Bronchial epithelial cell (primary cell): ENCODE results near the gene MYO1C. TPM values are rescaled to one million over a fixed set of nuclear protein-coding genes. Genes with fewer than 3 reads are reported as not detected.

Experiments
- DNase-seq: peaks from one replicate; pipeline ENCODE4 v3.0.0-alpha.2; 2010; ENCODE audit warnings: low read depth
- FAIRE-seq: peaks from 2 replicates; lab custom pipeline; 2011; peaks lifted over from hg19 to GRCh38; lab: Jason Lieb, UNC
- H3K27me3 ChIP-seq: 2 replicates; pipeline ENCODE4 v1.5.1; 2011; ENCODE audit warnings: low read length; ENCODE audit not compliant: control insufficient read depth, insufficient read depth
- H3K36me3 ChIP-seq: 2 replicates; pipeline ENCODE4 v1.5.1; 2011; ENCODE audit warnings: low read length; ENCODE audit not compliant: control insufficient read depth, insufficient read depth
- H3K4me3 ChIP-seq: 2 replicates; pipeline ENCODE4 v1.5.1; 2011; ENCODE audit warnings: mild to moderate bottlenecking, low read depth, low read length, control low read depth
- total RNA-seq: library from RNA; depleted of rRNA; stranded (reverse); fragments of >200 nt; gene quantifications from 2 replicates; pipeline ENCODE4 v1.2.1, GENCODE V29; 2014
- TF ChIP-seq, protein P1 (sequence below): IDR thresholded peaks from 2 replicates; pipeline ENCODE4 v1.5.1; 2011; ENCODE audit warnings: mild to moderate bottlenecking, moderate library complexity, low read length, control low read depth, inconsistent platforms; ENCODE audit not compliant: insufficient read depth, severe bottlenecking

Gene MYO1C
- total RNA-seq, 1 donor from 2014 or later: 80.3 TPM

- TF ChIP-seq, protein P1, sequence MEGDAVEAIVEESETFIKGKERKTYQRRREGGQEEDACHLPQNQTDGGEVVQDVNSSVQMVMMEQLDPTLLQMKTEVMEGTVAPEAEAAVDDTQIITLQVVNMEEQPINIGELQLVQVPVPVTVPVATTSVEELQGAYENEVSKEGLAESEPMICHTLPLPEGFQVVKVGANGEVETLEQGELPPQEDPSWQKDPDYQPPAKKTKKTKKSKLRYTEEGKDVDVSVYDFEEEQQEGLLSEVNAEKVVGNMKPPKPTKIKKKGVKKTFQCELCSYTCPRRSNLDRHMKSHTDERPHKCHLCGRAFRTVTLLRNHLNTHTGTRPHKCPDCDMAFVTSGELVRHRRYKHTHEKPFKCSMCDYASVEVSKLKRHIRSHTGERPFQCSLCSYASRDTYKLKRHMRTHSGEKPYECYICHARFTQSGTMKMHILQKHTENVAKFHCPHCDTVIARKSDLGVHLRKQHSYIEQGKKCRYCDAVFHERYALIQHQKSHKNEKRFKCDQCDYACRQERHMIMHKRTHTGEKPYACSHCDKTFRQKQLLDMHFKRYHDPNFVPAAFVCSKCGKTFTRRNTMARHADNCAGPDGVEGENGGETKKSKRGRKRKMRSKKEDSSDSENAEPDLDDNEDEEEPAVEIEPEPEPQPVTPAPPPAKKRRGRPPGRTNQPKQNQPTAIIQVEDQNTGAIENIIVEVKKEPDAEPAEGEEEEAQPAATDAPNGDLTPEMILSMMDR: no peak
- Histone ChIP-seq H3K4me3 (no peak overlapping the region), H3K27me3 (no peaks in the 10 kb centered on the region), H3K36me3 (peaks cover 6% of the 10 kb centered on the region)
- DNase-seq (no peak), FAIRE-seq (no peak)
Observed at GRCh38 chr17:1503699-1504098, 11.2 kb upstream of the MYO1C start.

DNA sequence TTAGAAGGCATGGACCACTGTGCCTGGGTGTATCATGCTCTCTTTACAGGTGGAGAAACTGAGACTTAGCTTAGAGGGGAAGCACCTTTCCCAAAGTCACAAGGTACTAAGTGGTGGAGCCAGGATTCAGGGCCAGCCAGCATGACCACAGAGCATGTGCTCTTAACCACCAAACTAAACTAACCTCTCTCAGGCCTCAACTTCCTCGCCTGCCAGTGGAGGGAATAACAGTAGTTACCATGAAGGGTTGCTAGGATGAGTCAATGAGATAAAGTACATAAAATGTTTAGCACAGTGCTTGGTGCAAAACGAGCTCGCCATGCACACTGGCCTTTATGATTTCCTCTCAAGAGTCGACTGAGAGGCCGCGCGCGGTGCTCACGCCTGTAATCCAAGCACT, 6.4 kb upstream of the MYO1C start:
- peaks cover 9% of the 10 kb centered on the region for H3K36me3 ChIP-seq

DNA sequence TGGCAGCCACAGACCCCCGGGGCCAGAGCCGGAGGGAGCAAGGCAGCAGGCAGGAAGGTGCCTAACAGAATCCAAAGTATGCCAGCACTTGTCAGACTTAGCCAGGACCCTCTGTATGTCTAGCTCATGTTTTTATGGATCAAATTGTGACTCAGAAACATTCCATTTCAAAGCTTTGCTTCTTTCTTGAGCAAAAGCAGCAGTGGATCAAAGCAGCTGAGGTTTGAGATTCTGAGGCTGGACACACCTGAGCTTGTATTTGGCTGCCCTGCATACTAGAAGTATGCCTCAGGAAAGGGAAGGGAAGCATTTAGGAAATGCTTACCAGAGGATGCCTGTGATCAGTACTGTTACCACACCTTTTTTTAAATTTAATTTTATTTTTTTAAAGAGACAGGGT, 5.7 kb upstream of the MYO1C start:
- no peak overlapping the region for H3K4me3 ChIP-seq
- FAIRE-seq: no peak
- no peak for DNase-seq
- H3K27me3 ChIP-seq: no peaks in the 10 kb centered on the region
- TF ChIP-seq, protein P1: no peak
- H3K36me3 ChIP-seq: peaks cover 9% of the 10 kb centered on the region

More for the DNA sequence above, 6.4 kb upstream of the MYO1C start:
- FAIRE-seq (peak; percentile 70), DNase-seq (peak; percentile 20)
- TF ChIP-seq, protein P1: no peak
- Histone ChIP-seq H3K4me3 (no peak overlapping the region), H3K27me3 (no peaks in the 10 kb centered on the region)

- FAIRE-seq: peak; percentile 23
- H3K4me3 ChIP-seq: no peak overlapping the region
- no peaks in the 10 kb centered on the region for H3K27me3 ChIP-seq
- DNase-seq: no peak
- peaks cover 9% of the 10 kb centered on the region for H3K36me3 ChIP-seq
- TF ChIP-seq, protein P1: no peak
Observed at GRCh38 chr17:1497831-1498230, 5.3 kb upstream of the MYO1C start.

- no peak for FAIRE-seq
- Histone ChIP-seq H3K36me3 (peaks cover 9% of the 10 kb centered on the region), H3K27me3 (no peaks in the 10 kb centered on the region), H3K4me3 (no peak overlapping the region)
- TF ChIP-seq, protein P1: no peak
- no peak for DNase-seq
Observed at GRCh38 chr17:1496869-1497268, 4.4 kb upstream of the MYO1C start.

DNA sequence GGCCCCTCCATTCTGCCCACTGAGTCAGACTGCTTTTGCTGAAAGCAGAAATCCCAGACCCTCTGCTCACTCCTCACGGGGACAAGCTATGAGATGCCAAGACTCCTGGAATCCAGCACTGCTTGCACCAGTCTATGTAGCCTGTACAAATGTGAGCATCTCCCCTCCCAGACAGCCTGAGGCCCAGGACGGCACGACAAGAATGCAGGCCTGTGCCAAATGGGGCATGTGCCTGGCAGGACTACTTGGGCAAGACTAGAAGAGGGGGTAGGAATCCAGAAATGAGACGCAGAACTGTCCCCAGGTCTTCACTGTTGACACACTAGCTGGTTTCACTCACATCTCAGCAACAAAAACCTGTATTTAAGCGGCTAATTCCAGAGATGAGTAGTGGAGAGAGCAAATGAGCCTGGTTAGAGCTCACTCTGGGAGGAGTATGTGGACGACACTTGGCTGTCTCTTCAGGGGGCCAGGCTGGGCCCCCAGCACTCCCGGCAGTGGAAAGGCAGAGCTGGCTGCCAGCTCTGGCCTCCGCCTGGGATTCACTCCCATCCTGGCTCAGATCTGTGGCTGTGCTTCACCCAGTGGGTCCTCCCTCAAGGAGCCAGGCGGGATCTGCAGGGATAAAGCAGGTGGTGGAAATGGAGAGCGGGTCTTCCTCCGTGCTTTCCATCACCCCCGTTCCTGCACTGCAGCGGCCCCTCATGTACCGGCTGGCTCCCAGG, 2.9 kb upstream of the MYO1C start:
- TF ChIP-seq, protein P1: no peak
- H3K4me3 ChIP-seq: no peak overlapping the region
- no peaks in the 10 kb centered on the region for H3K27me3 ChIP-seq
- FAIRE-seq: no peak
- no peak for DNase-seq
- peaks cover 9% of the 10 kb centered on the region for H3K36me3 ChIP-seq
